Left renal pelvis (tissue), 4 donors: ENCODE results near the gene SPATA31E1. TPM values are rescaled to one million over a fixed set of nuclear protein-coding genes. Genes with fewer than 3 reads are reported as not detected.
"Not testable (repeated sequence)": the region's sequence is repeated elsewhere in the genome, so short reads cannot be mapped to it uniquely, and the experiment has no call there.

Experiments used
- DNase-seq, 4 donors: peaks; one replicate each; pipeline ENCODE4 v3.0.0-alpha.2; 2013; ENCODE audit warnings: low read depth in 4 of 4, low spot score in 3 of 4
- polyA plus RNA-seq, 4 donors: library from polyadenylated mRNA; unstranded; fragments of 120-200 nt; gene quantifications; one replicate each; pipeline ENCODE4 v1.2.1, GENCODE V29; 2013; ENCODE audit not compliant: insufficient read length in 4 of 4

The SPATA31E1 gene
- polyA plus RNA-seq, 4 donors = not detected

GRCh38 chr9:87884578-87885459 lies 2.1 kb downstream of the SPATA31E1 start:
- DNase-seq = no peak

GRCh38 chr9:87885484-87886189 lies 3.0 kb downstream of the SPATA31E1 start:
- no peak for DNase-seq

- DNase-seq = no peak
These were observed 3.7 kb downstream of the SPATA31E1 start for GRCh38 chr9:87886210-87886932.

GRCh38 chr9:87886933-87887505 lies 4.3 kb downstream of the SPATA31E1 start:
- no peak for DNase-seq

- DNase-seq = no peak
These were observed 5.2 kb downstream of the SPATA31E1 start for GRCh38 chr9:87887661-87888480.

- DNase-seq = no peak
These were observed 5.8 kb downstream of the SPATA31E1 start for GRCh38 chr9:87888501-87888900.

GRCh38 chr9:87889065-87889881 lies 6.6 kb downstream of the SPATA31E1 start:
- DNase-seq = no peak

- no peak for DNase-seq
These were observed 7.2 kb downstream of the SPATA31E1 start for GRCh38 chr9:87889882-87890252.

GRCh38 chr9:87890837-87891236 lies 8.2 kb downstream of the SPATA31E1 start:
- DNase-seq = no peak

GRCh38 chr9:87891754-87892153 lies 9.1 kb downstream of the SPATA31E1 start:
- no peak for DNase-seq

- DNase-seq = no peak
These were observed 10.3 kb downstream of the SPATA31E1 start for GRCh38 chr9:87892956-87893355.

- DNase-seq = no peak
These were observed 12.4 kb downstream of the SPATA31E1 start for GRCh38 chr9:87894998-87895625.

GRCh38 chr9:87896891-87897290 lies 14.2 kb downstream of the SPATA31E1 start:
- DNase-seq = no peak

GRCh38 chr9:87898151-87898550 lies 15.5 kb downstream of the SPATA31E1 start:
- no peak for DNase-seq

- DNase-seq = not testable (repeated sequence)
These were observed 19.7 kb downstream of the SPATA31E1 start for GRCh38 chr9:87902371-87902770.

GRCh38 chr9:87909310-87910041 lies 26.8 kb downstream of the SPATA31E1 start:
- no peak for DNase-seq

GRCh38 chr9:87910821-87911220 lies 28.1 kb downstream of the SPATA31E1 start:
- DNase-seq = no peak

GRCh38 chr9:87917662-87918061 lies 35.0 kb downstream of the SPATA31E1 start, which contains the start of gene SPATA31C1:
TSS of gene SPATA31C1 (plus strand) at chr9:87917962.
- not testable (repeated sequence) for DNase-seq
